Measurements from ENCODE around the gene CAPN1.

The CAPN1 gene

DNA sequence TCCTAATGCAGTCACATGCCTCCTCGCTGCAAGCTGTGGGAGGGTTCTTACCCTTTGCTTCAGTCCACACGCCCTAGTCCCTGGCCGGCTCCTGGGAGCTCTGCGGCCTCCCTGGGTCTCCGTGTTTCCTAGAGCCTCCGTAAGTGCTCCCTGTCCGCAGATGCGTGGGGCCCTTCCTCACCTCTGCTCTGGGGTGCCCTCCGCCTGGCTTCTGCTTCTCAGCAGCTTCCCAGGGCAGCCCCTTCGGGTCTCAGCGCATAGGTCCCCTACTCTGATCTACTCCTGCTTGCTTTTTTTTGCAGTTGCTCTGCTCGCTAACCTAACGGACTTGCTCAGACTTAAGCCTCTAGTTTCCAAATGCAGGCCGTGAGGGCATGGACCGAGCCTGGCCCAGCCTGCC lies 22.4 kb downstream of the CAPN1 start:
- no peak for TF ChIP-seq POLR2A (IDR thresholded peaks at IDR 0.05; ENCODE audit: low read length)
- no peak for TF ChIP-seq GATA1 (IDR thresholded peaks at IDR 0.05; ENCODE audit: low read depth, low read length)
- DNase-seq = no peak

GRCh38 chr11:65204646-65205601 lies 23.2 kb downstream of the CAPN1 start:
- TF ChIP-seq POLR2A (IDR thresholded peaks at IDR 0.05; ENCODE audit: low read length) (no peak), GATA1 (IDR thresholded peaks at IDR 0.05; ENCODE audit: low read depth, low read length) (no peak)
- peak; percentile 55 to 75 for DNase-seq

DNA sequence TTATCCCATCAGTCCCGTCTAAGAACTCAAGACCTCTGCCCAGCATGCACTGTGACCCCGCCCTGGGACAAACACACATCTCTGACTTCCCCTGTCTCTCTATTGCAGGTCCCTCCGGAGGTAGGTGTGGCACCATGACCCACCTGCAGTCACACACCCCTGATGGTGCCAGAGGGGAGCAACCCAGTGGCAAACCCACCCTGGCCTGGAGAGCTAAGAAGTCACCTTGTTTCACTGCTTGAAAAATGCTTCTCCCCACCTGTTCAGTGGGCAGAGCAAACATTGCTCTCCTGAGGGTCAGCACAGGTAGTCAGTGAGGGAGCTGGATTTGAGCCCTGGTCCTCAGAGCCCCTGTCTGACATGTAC lies 23.9 kb downstream of the CAPN1 start:
- TF ChIP-seq POLR2A (IDR thresholded peaks at IDR 0.05; ENCODE audit: low read length) (no peak), GATA1 (IDR thresholded peaks at IDR 0.05; ENCODE audit: low read depth, low read length) (no peak)
- no peak for DNase-seq

DNA sequence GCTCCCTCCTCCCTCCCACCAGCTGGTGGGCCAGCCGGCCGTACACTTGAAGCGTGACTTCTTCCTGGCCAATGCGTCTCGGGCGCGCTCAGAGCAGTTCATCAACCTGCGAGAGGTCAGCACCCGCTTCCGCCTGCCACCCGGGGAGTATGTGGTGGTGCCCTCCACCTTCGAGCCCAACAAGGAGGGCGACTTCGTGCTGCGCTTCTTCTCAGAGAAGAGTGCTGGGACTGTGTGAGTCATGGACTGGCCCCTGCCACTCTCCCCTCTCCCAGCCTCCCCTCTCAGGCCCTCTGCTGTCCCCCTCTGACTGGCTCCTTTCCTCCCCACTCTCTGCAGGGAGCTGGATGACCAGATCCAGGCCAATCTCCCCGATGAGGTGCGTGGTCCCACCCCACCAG lies 24.7 kb downstream of the CAPN1 start:
- TF ChIP-seq POLR2A (IDR thresholded peaks at IDR 0.05; ENCODE audit: low read length) (no peak), GATA1 (IDR thresholded peaks at IDR 0.05; ENCODE audit: low read depth, low read length) (no peak)
- DNase-seq = no peak

GRCh38 chr11:65206901-65207300 lies 25.2 kb downstream of the CAPN1 start:
- TF ChIP-seq GATA1 (IDR thresholded peaks at IDR 0.05; ENCODE audit: low read depth, low read length) (no peak), POLR2A (IDR thresholded peaks at IDR 0.05; ENCODE audit: low read length) (no peak)
- no peak for DNase-seq

GRCh38 chr11:65207918-65208784 lies 26.4 kb downstream of the CAPN1 start:
- no peak for TF ChIP-seq GATA1 (IDR thresholded peaks at IDR 0.05; ENCODE audit: low read depth, low read length)
- no peak for TF ChIP-seq POLR2A (IDR thresholded peaks at IDR 0.05; ENCODE audit: low read length)
- DNase-seq = no peak

DNA sequence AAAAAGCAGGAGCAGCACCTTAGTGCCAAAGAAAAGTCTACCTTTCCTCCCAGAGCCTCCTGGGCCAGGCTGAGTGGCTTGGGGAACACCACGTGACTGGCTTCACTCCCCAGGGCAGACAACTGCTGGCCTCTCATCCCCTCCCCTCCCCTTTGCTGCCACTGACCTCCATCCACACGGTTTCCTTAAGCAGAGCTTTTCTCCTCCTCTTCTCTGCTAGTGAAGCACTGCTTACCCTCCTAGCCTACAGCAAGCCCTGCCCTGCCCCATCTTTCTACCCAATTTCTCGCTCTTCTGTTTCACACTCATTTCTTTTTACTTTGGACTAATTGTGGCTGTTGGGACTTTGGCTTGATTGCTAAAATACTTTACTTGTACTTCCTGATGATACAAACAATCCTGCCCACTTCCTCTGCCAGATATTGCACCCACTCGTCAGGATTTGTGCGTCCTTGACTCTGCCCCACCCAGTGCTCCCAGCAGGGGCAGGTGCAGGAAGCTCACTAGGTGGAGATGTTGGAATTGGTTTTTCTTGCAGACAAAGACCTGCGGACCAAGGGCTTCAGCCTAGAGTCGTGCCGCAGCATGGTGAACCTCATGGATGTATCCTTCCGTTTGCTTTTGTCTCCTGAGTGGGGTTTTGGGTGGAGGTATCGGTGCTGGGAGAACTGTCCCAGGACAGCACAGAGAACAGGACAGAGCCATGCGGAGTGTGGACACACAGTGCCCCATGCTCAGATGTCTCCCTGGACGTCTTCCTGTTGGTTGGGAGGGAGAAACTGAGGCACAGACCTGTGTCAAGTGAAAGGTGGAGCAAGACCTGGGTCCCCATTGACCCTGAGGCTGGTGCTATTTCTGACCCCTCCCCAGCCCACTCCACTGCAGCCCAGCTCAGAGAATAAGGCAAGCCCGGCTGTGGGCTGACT lies 27.3 kb downstream of the CAPN1 start:
- TF ChIP-seq POLR2A (IDR thresholded peaks at IDR 0.05; ENCODE audit: low read length) = no peak
- TF ChIP-seq GATA1 (IDR thresholded peaks at IDR 0.05; ENCODE audit: low read depth, low read length) = no peak
- DNase-seq = no peak

DNA sequence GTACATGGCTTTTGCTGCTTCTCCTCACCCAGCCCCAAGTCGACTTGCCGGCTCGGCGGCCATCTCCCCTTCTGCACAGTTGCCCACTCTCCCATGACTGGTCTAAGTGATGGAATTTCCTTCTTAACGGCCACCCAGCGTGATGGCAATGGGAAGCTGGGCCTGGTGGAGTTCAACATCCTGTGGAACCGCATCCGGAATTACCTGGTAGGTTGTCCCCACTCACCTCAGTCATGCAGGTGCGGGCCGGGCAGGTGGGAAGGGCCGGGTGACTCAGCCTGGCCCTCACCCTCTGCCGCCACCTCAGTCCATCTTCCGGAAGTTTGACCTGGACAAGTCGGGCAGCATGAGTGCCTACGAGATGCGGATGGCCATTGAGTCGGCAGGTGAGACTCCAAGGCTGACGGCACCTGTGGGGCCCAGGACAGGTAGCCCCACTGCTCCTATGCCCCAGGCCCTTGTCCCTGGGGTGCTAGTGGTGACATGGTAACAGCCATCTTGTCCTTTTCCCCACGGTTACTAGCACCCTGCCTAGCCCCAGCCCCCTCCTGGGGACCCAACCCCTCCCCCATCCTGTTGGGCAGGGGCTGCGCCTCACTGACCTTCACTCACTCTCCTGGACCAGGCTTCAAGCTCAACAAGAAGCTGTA lies 28.1 kb downstream of the CAPN1 start:
- TF ChIP-seq POLR2A (IDR thresholded peaks at IDR 0.05; ENCODE audit: low read length) (no peak), GATA1 (IDR thresholded peaks at IDR 0.05; ENCODE audit: low read depth, low read length) (no peak)
- no peak for DNase-seq

DNA sequence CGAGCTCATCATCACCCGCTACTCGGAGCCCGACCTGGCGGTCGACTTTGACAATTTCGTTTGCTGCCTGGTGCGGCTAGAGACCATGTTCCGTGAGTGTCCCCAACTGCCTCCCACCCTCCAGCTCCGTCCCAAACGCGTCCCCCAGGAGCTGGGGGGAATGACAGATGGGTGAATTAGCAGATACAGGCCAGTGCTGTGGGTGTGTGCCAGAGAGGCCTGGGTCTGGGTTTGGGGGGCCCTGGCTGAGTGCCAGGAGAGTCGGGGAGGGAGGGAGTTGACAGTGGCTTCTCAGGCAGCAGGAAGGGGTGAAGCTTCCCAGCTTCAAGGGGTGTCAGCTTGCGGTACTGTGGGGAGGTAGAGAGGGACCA lies 28.6 kb downstream of the CAPN1 start:
- TF ChIP-seq GATA1 (IDR thresholded peaks at IDR 0.05; ENCODE audit: low read depth, low read length) (no peak), POLR2A (IDR thresholded peaks at IDR 0.05; ENCODE audit: low read length) (no peak)
- DNase-seq = no peak

DNA sequence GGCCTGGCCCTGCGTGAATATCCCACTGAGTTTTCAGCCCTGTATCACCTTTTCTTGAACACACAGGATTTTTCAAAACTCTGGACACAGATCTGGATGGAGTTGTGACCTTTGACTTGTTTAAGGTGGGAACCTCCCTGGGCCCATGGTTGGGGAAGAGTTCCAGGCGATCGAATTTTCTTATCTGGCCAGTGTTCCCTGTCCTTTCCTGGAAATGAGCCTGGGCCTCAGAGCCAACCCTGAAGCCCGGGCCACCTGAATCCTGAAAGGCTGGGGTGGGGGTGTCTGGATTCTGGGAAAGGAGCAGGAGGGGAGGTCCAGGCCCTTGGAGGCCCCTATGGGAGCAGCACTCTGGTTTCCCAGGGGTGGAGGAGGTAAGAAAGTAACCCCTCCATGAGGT lies 29.0 kb downstream of the CAPN1 start:
- no peak for TF ChIP-seq POLR2A (IDR thresholded peaks at IDR 0.05; ENCODE audit: low read length)
- no peak for TF ChIP-seq GATA1 (IDR thresholded peaks at IDR 0.05; ENCODE audit: low read depth, low read length)
- no peak for DNase-seq

DNA sequence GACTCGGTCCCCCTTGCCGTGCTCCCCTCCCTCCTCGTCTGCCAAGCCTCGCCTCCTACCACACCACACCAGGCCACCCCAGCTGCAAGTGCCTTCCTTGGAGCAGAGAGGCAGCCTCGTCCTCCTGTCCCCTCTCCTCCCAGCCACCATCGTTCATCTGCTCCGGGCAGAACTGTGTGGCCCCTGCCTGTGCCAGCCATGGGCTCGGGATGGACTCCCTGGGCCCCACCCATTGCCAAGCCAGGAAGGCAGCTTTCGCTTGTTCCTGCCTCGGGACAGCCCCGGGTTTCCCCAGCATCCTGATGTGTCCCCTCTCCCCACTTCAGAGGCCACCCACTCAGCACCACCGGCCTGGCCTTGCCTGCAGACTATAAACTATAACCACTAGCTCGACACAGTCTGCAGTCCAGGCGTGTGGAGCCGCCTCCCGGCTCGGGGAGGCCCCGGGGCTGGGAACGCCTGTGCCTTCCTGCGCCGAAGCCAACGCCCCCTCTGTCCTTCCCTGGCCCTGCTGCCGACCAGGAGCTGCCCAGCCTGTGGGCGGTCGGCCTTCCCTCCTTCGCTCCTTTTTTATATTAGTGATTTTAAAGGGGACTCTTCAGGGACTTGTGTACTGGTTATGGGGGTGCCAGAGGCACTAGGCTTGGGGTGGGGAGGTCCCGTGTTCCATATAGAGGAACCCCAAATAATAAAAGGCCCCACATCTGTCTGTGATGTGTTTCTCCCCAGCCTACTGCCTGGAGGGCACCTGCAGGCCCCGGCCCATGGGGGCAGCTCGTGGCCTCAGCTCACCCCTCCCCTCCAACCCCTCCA lies 29.8 kb downstream of the CAPN1 start:
- DNase-seq = no peak
- TF ChIP-seq GATA1 (IDR thresholded peaks at IDR 0.05; ENCODE audit: low read depth, low read length) = no peak
- TF ChIP-seq POLR2A (IDR thresholded peaks at IDR 0.05; ENCODE audit: low read length) = no peak

DNA sequence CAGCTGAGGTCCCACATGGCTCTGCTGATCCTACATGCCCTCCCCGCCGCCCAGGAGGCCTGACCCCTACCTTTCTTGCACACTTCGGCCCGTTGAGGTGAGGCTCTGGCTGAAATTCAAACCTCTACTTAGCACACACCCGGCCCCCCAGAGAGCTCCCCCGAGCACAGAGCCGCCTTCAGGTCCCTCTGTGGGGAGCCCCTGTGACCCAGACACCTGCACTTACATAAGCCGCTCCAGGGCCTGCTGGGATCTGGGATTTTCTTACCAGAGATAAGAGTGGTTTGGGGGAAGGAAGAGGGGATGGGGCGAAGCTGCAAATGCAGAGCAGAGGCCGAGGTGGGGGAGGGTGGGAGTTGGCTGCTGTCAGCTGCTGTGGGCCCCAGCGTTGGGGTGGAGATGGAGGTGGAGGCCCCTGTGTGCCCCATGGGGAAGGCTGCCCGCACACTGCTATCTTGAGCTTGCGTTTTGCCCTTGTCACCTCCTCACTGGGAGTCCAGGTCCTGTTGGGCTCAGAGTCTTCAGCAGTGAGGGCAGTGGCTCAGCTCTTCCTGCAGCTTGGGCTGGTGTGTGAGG lies 30.6 kb downstream of the CAPN1 start:
- DNase-seq = peak; percentile 65 to 67
- no peak for TF ChIP-seq GATA1 (IDR thresholded peaks at IDR 0.05; ENCODE audit: low read depth, low read length)
- no peak for TF ChIP-seq POLR2A (IDR thresholded peaks at IDR 0.05; ENCODE audit: low read length)

All from erythroblast (primary cell).